SK-N-SH treated with all-trans-retinoic acid at 6 μM for 48 hours (cell line): ENCODE measurements around the gene PCDH20.

Source experiments
- ARNTL ChIP-seq: fragments of 450-650 bp; formaldehyde crosslinking; IDR thresholded peaks from 2 replicates; pipeline ENCODE4 v1.5.0; 2020; ENCODE audit warnings: low read depth, mild to moderate bottlenecking, moderate library complexity, borderline replicate concordance
- CREB5 ChIP-seq: fragments of 250-450 bp; sonication (Bioruptor Pico); IDR thresholded peaks from 2 replicates; pipeline ENCODE4 v1.5.1; 2020; ENCODE audit warnings: low read depth, mild to moderate bottlenecking, moderate library complexity
- ESRRG ChIP-seq: fragments of 250-450 bp; sonication (Bioruptor Pico); IDR thresholded peaks from 2 replicates; pipeline ENCODE4 v1.6.1; 2021; ENCODE audit warnings: mild to moderate bottlenecking
- GLIS3 ChIP-seq: fragments of 250-450 bp; sonication (Bioruptor Pico); IDR thresholded peaks from 2 replicates; pipeline ENCODE4 v1.5.0; 2020; ENCODE audit warnings: mild to moderate bottlenecking, moderate library complexity
- ISL1 ChIP-seq: fragments of 250-450 bp; sonication (Bioruptor Pico); IDR thresholded peaks from 2 replicates; pipeline ENCODE4 v2.1.2; 2022; ENCODE audit warnings: mild to moderate bottlenecking, moderate library complexity
- PATZ1 ChIP-seq: fragments of 250-450 bp; sonication (Bioruptor Pico); IDR thresholded peaks from 2 replicates; pipeline ENCODE4 v1.8.0; 2020; ENCODE audit warnings: mild to moderate bottlenecking, moderate library complexity, borderline replicate concordance
- POU6F1 ChIP-seq: fragments of 250-450 bp; sonication (Bioruptor Pico); IDR thresholded peaks from 2 replicates; pipeline ENCODE4 v1.8.0; 2021; ENCODE audit warnings: low read depth, mild to moderate bottlenecking, moderate library complexity, borderline replicate concordance
- SNAI2 ChIP-seq: fragments of 250-450 bp; sonication (Bioruptor Pico); IDR thresholded peaks from 2 replicates; pipeline ENCODE4 v1.5.0; 2020; ENCODE audit warnings: mild to moderate bottlenecking, moderate library complexity
- ZC3H10 ChIP-seq: fragments of 250-450 bp; sonication (Bioruptor Pico); IDR thresholded peaks from 2 replicates; pipeline ENCODE4 v1.5.1; 2021; ENCODE audit warnings: mild to moderate bottlenecking, moderate library complexity
- ZFP30 ChIP-seq: fragments of 450-650 bp; formaldehyde crosslinking; IDR thresholded peaks from 2 replicates; pipeline ENCODE4 v1.5.0; 2022; ENCODE audit warnings: mild to moderate bottlenecking, moderate library complexity
- ZNF70 ChIP-seq: fragments of 450-650 bp; formaldehyde crosslinking; IDR thresholded peaks from 2 replicates; pipeline ENCODE4 v1.5.0; 2020; ENCODE audit warnings: mild to moderate bottlenecking, moderate library complexity
- ZNF8 ChIP-seq: fragments of 450-650 bp; formaldehyde crosslinking; IDR thresholded peaks from 2 replicates; pipeline ENCODE4 v1.5.0; 2020; ENCODE audit warnings: mild to moderate bottlenecking, moderate library complexity

GRCh38 chr13:61387694-61388093 lies 28.0 kb downstream of the PCDH20 start:
- TF ChIP-seq ZC3H10 (CRISPR knock-in tag) (no peak), ZFP30 (CRISPR knock-in tag) (no peak), ZNF8 (CRISPR knock-in tag) (no peak), CREB5 (CRISPR knock-in tag) (no peak), PATZ1 (CRISPR knock-in tag) (no peak), ARNTL (no peak), POU6F1 (CRISPR knock-in tag) (no peak), SNAI2 (CRISPR knock-in tag) (no peak), ZNF70 (CRISPR knock-in tag) (no peak), ESRRG (CRISPR knock-in tag) (no peak), ISL1 (CRISPR knock-in tag) (no peak), GLIS3 (CRISPR knock-in tag) (no peak)
